HEK293 (cell line): Measurements from ENCODE around the gene AKIRIN1.

ENCODE experiments used
- GFI1B ChIP-seq: fragments of 450-650 bp; formaldehyde crosslinking; IDR thresholded peaks from 2 replicates; pipeline ENCODE4 v1.5.1; 2016; ENCODE audit warnings: missing biosample characterization, missing genetic modification characterization
- HOXC10 ChIP-seq: sonication (generic); formaldehyde crosslinking; IDR thresholded peaks from 2 replicates; pipeline ENCODE4 v1.8.1; 2023; ENCODE audit warnings: mild to moderate bottlenecking, missing genetic modification reagents
- KLF8 ChIP-seq: fragments of 450-650 bp; formaldehyde crosslinking; IDR thresholded peaks from 2 replicates; pipeline ENCODE4 v1.5.1; 2016; ENCODE audit warnings: missing biosample characterization, missing genetic modification characterization
- MEIS1 ChIP-seq: sonication (generic); formaldehyde crosslinking; IDR thresholded peaks from 2 replicates; pipeline ENCODE4 v1.8.1; 2022; ENCODE audit warnings: missing genetic modification reagents, mild to moderate bottlenecking, borderline replicate concordance
- PBX3 ChIP-seq: sonication (generic); formaldehyde crosslinking; IDR thresholded peaks from 2 replicates; pipeline ENCODE4 v1.8.1; 2022; ENCODE audit warnings: mild to moderate bottlenecking, moderate library complexity, missing genetic modification reagents
- SCRT2 ChIP-seq: fragments of 450-650 bp; formaldehyde crosslinking; IDR thresholded peaks from 2 replicates; pipeline ENCODE4 v1.5.1; 2016; ENCODE audit warnings: missing biosample characterization, missing genetic modification characterization
- SP2 ChIP-seq: fragments of 450-650 bp; formaldehyde crosslinking; IDR thresholded peaks from 2 replicates; pipeline ENCODE4 v1.5.1; 2016; ENCODE audit warnings: missing biosample characterization, missing genetic modification characterization
- ZBTB7A ChIP-seq: fragments of 450-650 bp; formaldehyde crosslinking; IDR thresholded peaks from 2 replicates; pipeline ENCODE4 v1.5.1; 2016; ENCODE audit warnings: low read depth, missing biosample characterization, missing genetic modification characterization
- ZEB2 ChIP-seq: fragments of 450-650 bp; formaldehyde crosslinking; IDR thresholded peaks from 2 replicates; pipeline ENCODE4 v1.5.1; 2016; ENCODE audit warnings: missing biosample characterization, missing genetic modification characterization
- ZFP37 ChIP-seq: fragments of 450-650 bp; formaldehyde crosslinking; IDR thresholded peaks from 2 replicates; pipeline ENCODE4 v1.5.1; 2016; ENCODE audit warnings: missing biosample characterization, missing genetic modification characterization
- ZIC2 ChIP-seq: fragments of 450-650 bp; formaldehyde crosslinking; IDR thresholded peaks from 2 replicates; pipeline ENCODE4 v1.5.1; 2016; ENCODE audit warnings: missing biosample characterization, missing genetic modification characterization
- ZNF10 ChIP-seq: fragments of 450-650 bp; formaldehyde crosslinking; IDR thresholded peaks from 2 replicates; pipeline ENCODE4 v1.5.1; 2017; ENCODE audit warnings: missing biosample characterization, missing genetic modification characterization
- ZNF133 ChIP-seq: fragments of 450-650 bp; formaldehyde crosslinking; IDR thresholded peaks from 2 replicates; pipeline ENCODE4 v1.5.1; 2016; ENCODE audit warnings: missing biosample characterization, missing genetic modification characterization
- ZNF146 ChIP-seq: fragments of 450-650 bp; formaldehyde crosslinking; IDR thresholded peaks from 2 replicates; pipeline ENCODE4 v1.5.1; 2016; ENCODE audit warnings: missing biosample characterization, missing genetic modification characterization
- ZNF169 ChIP-seq: fragments of 450-650 bp; formaldehyde crosslinking; IDR thresholded peaks from 2 replicates; pipeline ENCODE4 v1.5.1; 2016; ENCODE audit warnings: missing biosample characterization, missing genetic modification characterization
- ZNF175 ChIP-seq: fragments of 450-650 bp; formaldehyde crosslinking; IDR thresholded peaks from 2 replicates; pipeline ENCODE4 v1.5.1; 2016; ENCODE audit warnings: missing biosample characterization, missing genetic modification characterization
- ZNF23 ChIP-seq: fragments of 450-650 bp; formaldehyde crosslinking; IDR thresholded peaks from 2 replicates; pipeline ENCODE4 v1.5.1; 2016; ENCODE audit warnings: missing biosample characterization, missing genetic modification characterization, borderline replicate concordance
- ZNF248 ChIP-seq: fragments of 450-650 bp; formaldehyde crosslinking; IDR thresholded peaks from 2 replicates; pipeline ENCODE4 v1.5.1; 2017; ENCODE audit warnings: missing biosample characterization, missing genetic modification characterization
- ZNF292 ChIP-seq: fragments of 450-650 bp; formaldehyde crosslinking; IDR thresholded peaks from 2 replicates; pipeline ENCODE4 v1.5.1; 2016; ENCODE audit warnings: low read depth, missing biosample characterization, missing genetic modification characterization, borderline replicate concordance
- ZNF335 ChIP-seq: fragments of 450-650 bp; formaldehyde crosslinking; conservative IDR thresholded peaks from 2 replicates; pipeline ENCODE4 v1.5.1; 2016; ENCODE audit warnings: missing biosample characterization, missing genetic modification characterization
- ZNF404 ChIP-seq: fragments of 450-650 bp; formaldehyde crosslinking; IDR thresholded peaks from 2 replicates; pipeline ENCODE4 v1.5.1; 2017; ENCODE audit warnings: missing biosample characterization, missing genetic modification characterization
- ZNF433 ChIP-seq: fragments of 450-650 bp; formaldehyde crosslinking; IDR thresholded peaks from 2 replicates; pipeline ENCODE4 v1.5.1; 2016; ENCODE audit warnings: missing biosample characterization, missing genetic modification characterization, low read depth
- ZNF510 ChIP-seq: fragments of 450-650 bp; formaldehyde crosslinking; IDR thresholded peaks from 2 replicates; pipeline ENCODE4 v1.5.1; 2018; ENCODE audit warnings: mild to moderate bottlenecking, missing genetic modification characterization, missing biosample characterization; ENCODE audit not compliant: insufficient replicate concordance
- ZNF560 ChIP-seq: fragments of 450-650 bp; formaldehyde crosslinking; IDR thresholded peaks from 2 replicates; pipeline ENCODE4 v1.5.1; 2017; ENCODE audit warnings: missing biosample characterization, missing genetic modification characterization, borderline replicate concordance
- ZNF571 ChIP-seq: fragments of 450-650 bp; formaldehyde crosslinking; IDR thresholded peaks from 2 replicates; pipeline ENCODE4 v1.5.0; 2017; ENCODE audit warnings: missing biosample characterization, missing genetic modification characterization
- ZNF621 ChIP-seq: fragments of 450-650 bp; formaldehyde crosslinking; IDR thresholded peaks from 2 replicates; pipeline ENCODE4 v1.5.1; 2017; ENCODE audit warnings: missing biosample characterization, missing genetic modification characterization
- ZNF747 ChIP-seq: fragments of 450-650 bp; formaldehyde crosslinking; IDR thresholded peaks from 2 replicates; pipeline ENCODE4 v1.5.1; 2016; ENCODE audit warnings: missing biosample characterization, missing genetic modification characterization
- ZNF837 ChIP-seq: fragments of 450-650 bp; formaldehyde crosslinking; IDR thresholded peaks from 2 replicates; pipeline ENCODE4 v1.5.1; 2016; ENCODE audit warnings: missing biosample characterization, missing genetic modification characterization
- ZSCAN30 ChIP-seq: fragments of 450-650 bp; IDR thresholded peaks from 2 replicates; pipeline ENCODE4 v1.5.1; 2018; ENCODE audit warnings: missing biosample characterization, mild to moderate bottlenecking, missing genetic modification characterization, moderate library complexity
- TF ChIP-seq, protein P1 (sequence below): fragments of 450-650 bp; formaldehyde crosslinking; IDR thresholded peaks from 2 replicates; pipeline ENCODE4 v1.5.1; 2016; ENCODE audit warnings: missing biosample characterization, missing genetic modification characterization
- TF ChIP-seq, protein P2 (sequence below): fragments of 450-650 bp; formaldehyde crosslinking; IDR thresholded peaks from 2 replicates; pipeline ENCODE4 v1.5.1; 2016; ENCODE audit warnings: missing biosample characterization, missing genetic modification characterization, low read depth
- TF ChIP-seq, protein P3 (sequence below): fragments of 450-650 bp; formaldehyde crosslinking; IDR thresholded peaks from 2 replicates; pipeline ENCODE4 v1.5.1; 2017; ENCODE audit warnings: missing biosample characterization, mild to moderate bottlenecking, missing genetic modification characterization, moderate library complexity
- TF ChIP-seq, protein P4 (sequence below): fragments of 450-650 bp; formaldehyde crosslinking; IDR thresholded peaks from 2 replicates; pipeline ENCODE4 v1.5.1; 2016; ENCODE audit warnings: missing biosample characterization, missing genetic modification characterization

Gene AKIRIN1

GRCh38 chr1:38990738-38991637 lies at the start of gene AKIRIN1 (continued):
- TF ChIP-seq KLF8 (tag by site-specific recombination): peak; percentile 89
- TF ChIP-seq ZNF169: no peak
- TF ChIP-seq ZNF175 (tag by site-specific recombination): no peak
- TF ChIP-seq MEIS1 (CRISPR knock-in tag): no peak
- TF ChIP-seq SP2 (tag by site-specific recombination): peak; percentile 69
- no peak for TF ChIP-seq ZBTB7A
- no peak for TF ChIP-seq ZNF621 (tag by site-specific recombination)
- TF ChIP-seq ZNF404 (tag by site-specific recombination): no peak
- TF ChIP-seq ZNF747 (tag by site-specific recombination): no peak
- TF ChIP-seq, protein P1, sequence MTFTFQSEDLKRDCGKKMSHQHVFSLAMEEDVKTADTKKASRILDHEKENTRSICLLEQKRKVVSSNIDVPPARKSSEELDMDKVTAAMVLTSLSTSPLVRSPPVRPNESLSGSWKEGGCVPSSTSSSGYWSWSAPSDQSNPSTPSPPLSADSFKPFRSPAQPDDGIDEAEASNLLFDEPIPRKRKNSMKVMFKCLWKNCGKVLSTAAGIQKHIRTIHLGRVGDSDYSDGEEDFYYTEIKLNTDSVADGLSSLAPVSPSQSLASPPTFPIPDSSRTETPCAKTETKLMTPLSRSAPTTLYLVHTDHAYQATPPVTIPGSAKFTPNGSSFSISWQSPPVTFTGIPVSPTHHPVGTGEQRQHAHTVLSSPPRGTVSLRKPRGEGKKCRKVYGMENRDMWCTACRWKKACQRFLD: no peak
- peak; percentile 38; the same call in 1 of the 2 replicates for TF ChIP-seq ZSCAN30 (tag by site-specific recombination)
- TF ChIP-seq GFI1B (tag by site-specific recombination): no peak; the same call in 1 of the 2 replicates
- no peak for TF ChIP-seq ZNF292 (tag by site-specific recombination)
- TF ChIP-seq ZNF10 (tag by site-specific recombination): no peak
- no peak for TF ChIP-seq ZNF433
- no peak; the same call in 1 of the 2 replicates for TF ChIP-seq ZEB2 (tag by site-specific recombination)
- TF ChIP-seq, protein P2, sequence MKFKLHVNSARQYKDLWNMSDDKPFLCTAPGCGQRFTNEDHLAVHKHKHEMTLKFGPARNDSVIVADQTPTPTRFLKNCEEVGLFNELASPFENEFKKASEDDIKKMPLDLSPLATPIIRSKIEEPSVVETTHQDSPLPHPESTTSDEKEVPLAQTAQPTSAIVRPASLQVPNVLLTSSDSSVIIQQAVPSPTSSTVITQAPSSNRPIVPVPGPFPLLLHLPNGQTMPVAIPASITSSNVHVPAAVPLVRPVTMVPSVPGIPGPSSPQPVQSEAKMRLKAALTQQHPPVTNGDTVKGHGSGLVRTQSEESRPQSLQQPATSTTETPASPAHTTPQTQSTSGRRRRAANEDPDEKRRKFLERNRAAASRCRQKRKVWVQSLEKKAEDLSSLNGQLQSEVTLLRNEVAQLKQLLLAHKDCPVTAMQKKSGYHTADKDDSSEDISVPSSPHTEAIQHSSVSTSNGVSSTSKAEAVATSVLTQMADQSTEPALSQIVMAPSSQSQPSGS: peak; percentile 93
- no peak for TF ChIP-seq ZNF248
- 0 out of 2 replicates have a peak, but pooled peaks have one; percentile 16 for TF ChIP-seq ZIC2
- TF ChIP-seq, protein P3, sequence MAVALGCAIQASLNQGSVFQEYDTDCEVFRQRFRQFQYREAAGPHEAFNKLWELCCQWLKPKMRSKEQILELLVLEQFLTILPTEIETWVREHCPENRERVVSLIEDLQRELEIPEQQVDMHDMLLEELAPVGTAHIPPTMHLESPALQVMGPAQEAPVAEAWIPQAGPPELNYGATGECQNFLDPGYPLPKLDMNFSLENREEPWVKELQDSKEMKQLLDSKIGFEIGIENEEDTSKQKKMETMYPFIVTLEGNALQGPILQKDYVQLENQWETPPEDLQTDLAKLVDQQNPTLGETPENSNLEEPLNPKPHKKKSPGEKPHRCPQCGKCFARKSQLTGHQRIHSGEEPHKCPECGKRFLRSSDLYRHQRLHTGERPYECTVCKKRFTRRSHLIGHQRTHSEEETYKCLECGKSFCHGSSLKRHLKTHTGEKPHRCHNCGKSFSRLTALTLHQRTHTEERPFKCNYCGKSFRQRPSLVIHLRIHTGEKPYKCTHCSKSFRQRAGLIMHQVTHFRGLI (tag by site-specific recombination): no peak
- TF ChIP-seq ZNF133 (tag by site-specific recombination): no peak
- no peak for TF ChIP-seq ZNF560 (tag by site-specific recombination)
- no peak for TF ChIP-seq HOXC10 (CRISPR knock-in tag)
- no peak for TF ChIP-seq ZNF571
- no peak for TF ChIP-seq ZNF146 (tag by site-specific recombination)
- TF ChIP-seq ZNF837 (tag by site-specific recombination): no peak
- TF ChIP-seq, protein P4, sequence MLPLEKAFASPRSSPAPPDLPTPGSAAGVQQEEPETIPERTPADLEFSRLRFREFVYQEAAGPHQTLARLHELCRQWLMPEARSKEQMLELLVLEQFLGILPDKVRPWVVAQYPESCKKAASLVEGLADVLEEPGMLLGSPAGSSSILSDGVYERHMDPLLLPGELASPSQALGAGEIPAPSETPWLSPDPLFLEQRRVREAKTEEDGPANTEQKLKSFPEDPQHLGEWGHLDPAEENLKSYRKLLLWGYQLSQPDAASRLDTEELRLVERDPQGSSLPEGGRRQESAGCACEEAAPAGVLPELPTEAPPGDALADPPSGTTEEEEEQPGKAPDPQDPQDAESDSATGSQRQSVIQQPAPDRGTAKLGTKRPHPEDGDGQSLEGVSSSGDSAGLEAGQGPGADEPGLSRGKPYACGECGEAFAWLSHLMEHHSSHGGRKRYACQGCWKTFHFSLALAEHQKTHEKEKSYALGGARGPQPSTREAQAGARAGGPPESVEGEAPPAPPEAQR (tag by site-specific recombination): no peak
- TF ChIP-seq ZNF335: peak; percentile 64
- TF ChIP-seq ZNF510 (tag by site-specific recombination): no peak
- TF ChIP-seq PBX3 (CRISPR knock-in tag): peak; percentile 36; the same call in 1 of the 2 replicates
- no peak for TF ChIP-seq ZFP37 (tag by site-specific recombination)
- no peak for TF ChIP-seq SCRT2 (tag by site-specific recombination)
- no peak for TF ChIP-seq ZNF23 (tag by site-specific recombination)
